Lower leg skin (tissue), 3 donors: ENCODE measurements around the gene SVIL.
"Not testable (repeated sequence)": the region's sequence is repeated elsewhere in the genome, so short reads cannot be mapped to it uniquely, and the experiment has no call there.

Experiments
- CTCF ChIP-seq, 3 donors: fragments of 450-650 bp; IDR thresholded peaks; one replicate each; pipeline ENCODE4 v1.5.1; 2016; ENCODE audit warnings: antibody characterized with exemption in 3 of 3, mild to moderate bottlenecking in 3 of 3, moderate library complexity in 2 of 3
- POLR2A ChIP-seq, 2 donors: fragments of 450-650 bp; IDR thresholded peaks; one replicate each; pipeline ENCODE4 v1.6.1; 2016 to 2017; ENCODE audit warnings: antibody characterized with exemption in 2 of 2, mild to moderate bottlenecking in 1 of 2, moderate library complexity in 1 of 2

- TF ChIP-seq CTCF, POLR2A (IDR thresholded peaks at IDR 0.05): not testable (repeated sequence)
Measured at GRCh38 chr10:29553116-29553515, 81.7 kb downstream of the SVIL start.
